ENCODE results near the gene C1QTNF8.
"Not testable (repeated sequence)": the region's sequence is repeated elsewhere in the genome, so short reads cannot be mapped to it uniquely, and the experiment has no call there.

- TF ChIP-seq POLR2AphosphoS5 (IDR thresholded peaks at IDR 0.05); EP300 (IDR thresholded peaks at IDR 0.05); POLR2A (IDR thresholded peaks at IDR 0.05; ENCODE audit: low read depth): not testable (repeated sequence)
- TF ChIP-seq, protein P1, sequence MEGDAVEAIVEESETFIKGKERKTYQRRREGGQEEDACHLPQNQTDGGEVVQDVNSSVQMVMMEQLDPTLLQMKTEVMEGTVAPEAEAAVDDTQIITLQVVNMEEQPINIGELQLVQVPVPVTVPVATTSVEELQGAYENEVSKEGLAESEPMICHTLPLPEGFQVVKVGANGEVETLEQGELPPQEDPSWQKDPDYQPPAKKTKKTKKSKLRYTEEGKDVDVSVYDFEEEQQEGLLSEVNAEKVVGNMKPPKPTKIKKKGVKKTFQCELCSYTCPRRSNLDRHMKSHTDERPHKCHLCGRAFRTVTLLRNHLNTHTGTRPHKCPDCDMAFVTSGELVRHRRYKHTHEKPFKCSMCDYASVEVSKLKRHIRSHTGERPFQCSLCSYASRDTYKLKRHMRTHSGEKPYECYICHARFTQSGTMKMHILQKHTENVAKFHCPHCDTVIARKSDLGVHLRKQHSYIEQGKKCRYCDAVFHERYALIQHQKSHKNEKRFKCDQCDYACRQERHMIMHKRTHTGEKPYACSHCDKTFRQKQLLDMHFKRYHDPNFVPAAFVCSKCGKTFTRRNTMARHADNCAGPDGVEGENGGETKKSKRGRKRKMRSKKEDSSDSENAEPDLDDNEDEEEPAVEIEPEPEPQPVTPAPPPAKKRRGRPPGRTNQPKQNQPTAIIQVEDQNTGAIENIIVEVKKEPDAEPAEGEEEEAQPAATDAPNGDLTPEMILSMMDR (IDR thresholded peaks at IDR 0.05): not testable (repeated sequence)
These were observed 3.3 kb downstream of the C1QTNF8 start for GRCh38 chr16:1092685-1093283.

Data from esophagus muscularis mucosa (tissue), 4 donors.